ENCODE results near the gene ZNF728.
"Not testable (repeated sequence)": the region's sequence is repeated elsewhere in the genome, so short reads cannot be mapped to it uniquely, and the experiment has no call there.

Gene ZNF728

GRCh38 chr19:23002690-23003422, at the start of gene ZNF728:
Gene ZNF728, minus strand, starts transcription at chr19:23003176. Its CDS starts 146 bp downstream, at chr19:23003030.
- TF ChIP-seq EZH2 (IDR thresholded peaks at IDR 0.05) (no peak), POLR2AphosphoS5 (IDR thresholded peaks at IDR 0.05; ENCODE audit: borderline replicate concordance, low read depth, low read length) (no peak), FOXP2 (optimal IDR thresholded peaks at IDR 0.05; ENCODE audit: control extremely low read depth, extremely low read length, insufficient read depth) (no peak)

DNA sequence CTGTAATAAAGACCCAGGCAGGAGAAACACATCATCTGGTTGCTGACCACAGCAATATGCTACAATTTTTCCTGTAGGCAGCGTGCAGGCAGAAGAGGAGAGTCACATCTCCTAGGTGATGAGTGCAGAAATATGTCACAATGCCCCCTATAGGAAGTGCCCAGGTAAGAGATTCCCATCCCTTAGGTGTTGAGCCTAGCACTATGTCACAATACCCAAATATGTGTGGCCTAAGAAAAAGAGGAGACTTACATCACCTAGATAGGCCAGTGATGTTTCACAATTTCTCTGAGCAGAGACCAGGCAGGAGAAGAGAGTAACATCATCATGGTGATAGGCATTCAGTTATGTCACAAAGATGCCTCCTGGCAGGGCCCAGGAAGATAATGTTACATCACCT, 49.4 kb upstream of the ZNF728 start:
- H3K4me3 ChIP-seq: no peak overlapping the region
- H3K36me3 ChIP-seq (ENCODE audit: insufficient read depth, low read length): no peaks in the 10 kb centered on the region
- H3K27ac ChIP-seq: no peak overlapping the region
- H3K9me3 ChIP-seq (ENCODE audit: low read depth, low read length): no peaks in the 10 kb centered on the region
- no peak for DNase-seq (ENCODE audit: low read depth, low spot score)
- TF ChIP-seq POLR2AphosphoS5 (IDR thresholded peaks at IDR 0.05; ENCODE audit: borderline replicate concordance, low read depth, low read length) (no peak), EZH2 (IDR thresholded peaks at IDR 0.05) (no peak), FOXP2 (optimal IDR thresholded peaks at IDR 0.05; ENCODE audit: control extremely low read depth, extremely low read length, insufficient read depth) (no peak)
- no peak overlapping the region for H3K9ac ChIP-seq (ENCODE audit: insufficient read length)

More at GRCh38 chr19:23002690-23003422, at the start of gene ZNF728:
- Histone ChIP-seq H3K36me3 (ENCODE audit: insufficient read depth, low read length) (no peaks in the 10 kb centered on the region), H3K27ac (no peak within 1 kb of the TSS), H3K9me3 (ENCODE audit: low read depth, low read length) (no peaks in the 10 kb centered on the region), H3K9ac (ENCODE audit: insufficient read length) (no peak within 1 kb of the TSS), H3K4me3 (no peak within 1 kb of the TSS)
- no peak for DNase-seq (ENCODE audit: low read depth, low spot score)

- DNase-seq (ENCODE audit: low read depth, low spot score): no peak
- Histone ChIP-seq H3K27ac (no peak overlapping the region), H3K9ac (ENCODE audit: insufficient read length) (no peak overlapping the region), H3K9me3 (ENCODE audit: low read depth, low read length) (no peaks in the 10 kb centered on the region), H3K36me3 (ENCODE audit: insufficient read depth, low read length) (no peaks in the 10 kb centered on the region), H3K4me3 (no peak overlapping the region)
- TF ChIP-seq POLR2AphosphoS5 (IDR thresholded peaks at IDR 0.05; ENCODE audit: borderline replicate concordance, low read depth, low read length) (no peak), FOXP2 (optimal IDR thresholded peaks at IDR 0.05; ENCODE audit: control extremely low read depth, extremely low read length, insufficient read depth) (no peak), EZH2 (IDR thresholded peaks at IDR 0.05) (no peak)
Observed at GRCh38 chr19:23049256-23049655, 46.3 kb upstream of the ZNF728 start.

GRCh38 chr19:23046743-23047142, 43.8 kb upstream of the ZNF728 start:
- Histone ChIP-seq H3K9ac (ENCODE audit: insufficient read length) (no peak overlapping the region), H3K27ac (no peak overlapping the region), H3K36me3 (ENCODE audit: insufficient read depth, low read length) (no peaks in the 10 kb centered on the region), H3K9me3 (ENCODE audit: low read depth, low read length) (no peaks in the 10 kb centered on the region), H3K4me3 (no peak overlapping the region)
- TF ChIP-seq FOXP2 (optimal IDR thresholded peaks at IDR 0.05; ENCODE audit: control extremely low read depth, extremely low read length, insufficient read depth): no peak
- TF ChIP-seq POLR2AphosphoS5 (IDR thresholded peaks at IDR 0.05; ENCODE audit: borderline replicate concordance, low read depth, low read length): no peak
- no peak for TF ChIP-seq EZH2 (IDR thresholded peaks at IDR 0.05)
- no peak for DNase-seq (ENCODE audit: low read depth, low spot score)

DNA sequence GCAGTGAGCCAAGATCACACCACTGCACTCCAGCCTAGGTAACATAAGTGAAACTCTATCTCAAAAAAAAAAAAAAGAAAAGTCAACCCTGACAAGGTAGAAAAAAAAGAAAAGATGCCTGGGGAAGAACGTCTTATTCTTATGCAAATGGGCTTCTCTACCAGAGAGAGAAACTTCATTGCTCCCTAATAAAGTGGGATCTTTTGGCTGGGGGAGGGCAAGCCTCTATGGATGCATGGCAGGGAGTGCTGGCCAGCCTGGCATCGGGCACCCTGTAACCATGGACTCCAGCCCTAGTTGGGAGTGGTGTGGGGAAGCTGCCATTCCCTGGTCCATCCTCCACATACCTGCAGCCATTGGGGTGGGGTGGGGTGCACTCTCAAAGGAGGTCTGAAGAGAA, 30.7 kb upstream of the ZNF728 start:
- DNase-seq (ENCODE audit: low read depth, low spot score): no peak
- Histone ChIP-seq H3K4me3 (no peak overlapping the region), H3K27ac (no peak overlapping the region), H3K9me3 (ENCODE audit: low read depth, low read length) (no peaks in the 10 kb centered on the region), H3K36me3 (ENCODE audit: insufficient read depth, low read length) (no peaks in the 10 kb centered on the region), H3K9ac (ENCODE audit: insufficient read length) (no peak overlapping the region)
- TF ChIP-seq EZH2 (IDR thresholded peaks at IDR 0.05): no peak
- TF ChIP-seq POLR2AphosphoS5 (IDR thresholded peaks at IDR 0.05; ENCODE audit: borderline replicate concordance, low read depth, low read length): no peak
- no peak for TF ChIP-seq FOXP2 (optimal IDR thresholded peaks at IDR 0.05; ENCODE audit: control extremely low read depth, extremely low read length, insufficient read depth)

GRCh38 chr19:23015660-23016059, 12.7 kb upstream of the ZNF728 start:
- no peak for DNase-seq (ENCODE audit: low read depth, low spot score)
- H3K27ac ChIP-seq: no peak overlapping the region
- H3K9ac ChIP-seq (ENCODE audit: insufficient read length): no peak overlapping the region
- TF ChIP-seq EZH2 (IDR thresholded peaks at IDR 0.05) (no peak), FOXP2 (optimal IDR thresholded peaks at IDR 0.05; ENCODE audit: control extremely low read depth, extremely low read length, insufficient read depth) (no peak), POLR2AphosphoS5 (IDR thresholded peaks at IDR 0.05; ENCODE audit: borderline replicate concordance, low read depth, low read length) (no peak)
- no peaks in the 10 kb centered on the region for H3K36me3 ChIP-seq (ENCODE audit: insufficient read depth, low read length)
- H3K9me3 ChIP-seq (ENCODE audit: low read depth, low read length): no peaks in the 10 kb centered on the region
- H3K4me3 ChIP-seq: no peak overlapping the region

DNA sequence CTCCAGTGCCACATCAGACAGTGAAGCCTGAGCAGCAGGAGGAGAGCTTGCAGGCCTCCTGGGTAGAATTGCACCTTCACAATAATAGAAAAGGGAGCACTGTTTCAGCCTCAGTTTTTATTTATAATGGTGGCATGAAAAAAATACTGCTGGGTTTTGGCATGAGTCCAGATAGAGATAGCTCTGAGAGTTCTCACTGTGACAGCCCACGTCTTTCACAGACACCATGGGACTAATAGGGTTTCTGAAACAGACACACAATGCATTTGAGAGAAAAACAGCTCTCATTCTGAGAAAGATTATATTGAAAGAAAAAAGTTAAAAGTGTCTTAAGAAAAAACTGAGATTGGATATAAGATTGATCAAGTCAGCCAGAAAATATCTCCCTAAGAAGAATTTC, 8.0 kb downstream of the ZNF728 start:
- not testable (repeated sequence) for H3K4me3 ChIP-seq; H3K36me3 ChIP-seq (ENCODE audit: insufficient read depth, low read length); DNase-seq (ENCODE audit: low read depth, low spot score); H3K27ac ChIP-seq; H3K9me3 ChIP-seq (ENCODE audit: low read depth, low read length); H3K9ac ChIP-seq (ENCODE audit: insufficient read length)

DNA sequence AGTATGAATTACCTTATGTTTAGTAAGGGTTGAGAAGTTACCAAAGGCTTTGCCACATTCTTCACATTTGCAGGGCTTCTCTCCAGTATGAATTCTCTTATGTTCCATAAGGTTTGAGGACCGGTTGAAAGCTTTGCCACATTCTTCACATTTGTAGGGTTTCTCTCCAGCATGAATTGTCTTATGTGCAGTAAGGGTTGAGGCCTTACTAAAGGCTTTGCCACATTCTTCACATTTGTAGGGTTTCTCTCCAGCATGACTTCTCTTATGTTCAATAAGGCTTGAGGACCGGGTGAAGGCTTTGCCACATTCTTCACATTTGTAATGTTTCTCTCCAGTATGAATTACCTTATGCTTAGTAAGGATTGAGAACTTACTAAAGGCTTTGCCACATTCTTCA, 26.7 kb downstream of the ZNF728 start:
- no peak for DNase-seq (ENCODE audit: low read depth, low spot score)
- H3K27ac ChIP-seq: no peak overlapping the region
- no peak overlapping the region for H3K9ac ChIP-seq (ENCODE audit: insufficient read length)
- peaks cover 4% of the 10 kb centered on the region; the same call in 1 of the 2 replicates for H3K9me3 ChIP-seq (ENCODE audit: low read depth, low read length)
- TF ChIP-seq EZH2 (IDR thresholded peaks at IDR 0.05) (no peak), POLR2AphosphoS5 (IDR thresholded peaks at IDR 0.05; ENCODE audit: borderline replicate concordance, low read depth, low read length) (no peak), FOXP2 (optimal IDR thresholded peaks at IDR 0.05; ENCODE audit: control extremely low read depth, extremely low read length, insufficient read depth) (no peak)
- H3K36me3 ChIP-seq (ENCODE audit: insufficient read depth, low read length): no peaks in the 10 kb centered on the region
- H3K4me3 ChIP-seq: no peak overlapping the region

DNA sequence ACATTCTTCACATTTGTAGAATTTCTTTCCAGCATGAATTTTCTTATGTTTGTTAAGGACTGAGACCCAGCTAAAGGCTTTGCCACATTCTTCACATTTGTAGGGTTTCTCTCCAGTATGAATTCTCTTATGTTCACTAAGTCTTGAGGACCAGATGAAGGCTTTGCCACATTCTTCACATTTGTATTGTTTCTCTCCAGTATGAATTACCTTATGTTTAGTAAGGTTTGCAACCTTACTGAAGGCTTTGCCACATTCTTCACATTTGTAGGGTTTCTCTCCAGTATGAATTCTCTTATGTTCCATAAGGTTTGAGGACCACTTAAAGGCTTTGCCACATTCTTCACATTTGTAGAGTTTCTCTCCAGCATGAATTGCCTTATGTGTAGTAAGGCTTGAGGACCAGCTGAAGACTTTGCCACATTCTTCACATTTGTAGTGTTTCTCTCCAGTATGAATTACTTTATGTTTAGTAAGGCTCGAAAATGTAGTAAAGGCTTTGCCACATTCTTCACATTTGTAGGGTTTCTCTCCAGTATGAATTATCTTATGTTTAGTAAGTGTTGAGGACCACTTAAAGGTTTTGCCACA, 27.3 kb downstream of the ZNF728 start:
- H3K27ac ChIP-seq; DNase-seq (ENCODE audit: low read depth, low spot score); H3K36me3 ChIP-seq (ENCODE audit: insufficient read depth, low read length); H3K9me3 ChIP-seq (ENCODE audit: low read depth, low read length); H3K9ac ChIP-seq (ENCODE audit: insufficient read length); H3K4me3 ChIP-seq: not testable (repeated sequence)
